Measurements from ENCODE around the gene DAD1. TPM values are rescaled to one million over a fixed set of nuclear protein-coding genes. Genes with fewer than 3 reads are reported as not detected.

Gene DAD1
- total and polyA plus RNA-seq, 7 donors, result 115 to 274 (median 160) TPM

DNA sequence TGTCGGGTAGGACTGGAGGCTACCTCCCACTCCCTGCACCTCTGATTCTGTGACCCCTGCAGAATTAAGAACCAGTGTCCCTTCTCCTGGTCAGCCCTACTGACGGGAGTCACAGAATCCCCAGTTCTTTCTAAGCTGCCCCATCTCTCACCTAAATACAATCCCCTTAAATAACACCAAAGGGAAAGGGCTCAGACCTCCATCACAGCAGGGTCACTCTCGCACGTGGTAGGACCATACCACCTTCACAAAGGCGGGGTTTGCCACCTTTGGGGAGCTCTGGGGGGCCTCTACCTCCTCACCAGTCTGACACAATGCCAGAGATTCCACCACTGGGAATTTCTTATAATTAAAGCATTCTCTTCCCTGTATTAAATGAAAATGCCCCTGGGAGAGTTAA, 35.6 kb downstream of the DAD1 start:
- Histone ChIP-seq H3K27me3 (no peaks in the 10 kb centered on the region), H3K4me3 (no peak overlapping the region), H3K4me1 (peaks cover 0 to 28% (median 19%) of the 10 kb centered on the region in 4 donors), H3K36me3 (no peaks in the 10 kb centered on the region), H3K9me3 (no peaks in the 10 kb centered on the region), H3K27ac (no peak overlapping the region)
- DNase-seq, result no peak
- WGBS, 2 donors, result 78 to 84% methylated on average over 5 of the region's 5 CpGs
- TF ChIP-seq, protein P1, sequence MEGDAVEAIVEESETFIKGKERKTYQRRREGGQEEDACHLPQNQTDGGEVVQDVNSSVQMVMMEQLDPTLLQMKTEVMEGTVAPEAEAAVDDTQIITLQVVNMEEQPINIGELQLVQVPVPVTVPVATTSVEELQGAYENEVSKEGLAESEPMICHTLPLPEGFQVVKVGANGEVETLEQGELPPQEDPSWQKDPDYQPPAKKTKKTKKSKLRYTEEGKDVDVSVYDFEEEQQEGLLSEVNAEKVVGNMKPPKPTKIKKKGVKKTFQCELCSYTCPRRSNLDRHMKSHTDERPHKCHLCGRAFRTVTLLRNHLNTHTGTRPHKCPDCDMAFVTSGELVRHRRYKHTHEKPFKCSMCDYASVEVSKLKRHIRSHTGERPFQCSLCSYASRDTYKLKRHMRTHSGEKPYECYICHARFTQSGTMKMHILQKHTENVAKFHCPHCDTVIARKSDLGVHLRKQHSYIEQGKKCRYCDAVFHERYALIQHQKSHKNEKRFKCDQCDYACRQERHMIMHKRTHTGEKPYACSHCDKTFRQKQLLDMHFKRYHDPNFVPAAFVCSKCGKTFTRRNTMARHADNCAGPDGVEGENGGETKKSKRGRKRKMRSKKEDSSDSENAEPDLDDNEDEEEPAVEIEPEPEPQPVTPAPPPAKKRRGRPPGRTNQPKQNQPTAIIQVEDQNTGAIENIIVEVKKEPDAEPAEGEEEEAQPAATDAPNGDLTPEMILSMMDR (IDR thresholded peaks at IDR 0.05), result no peak
- intact Hi-C loops (cut with DNase I), result loop anchor here (10.0 kb wide), 1 partner anchor 161 kb away; no protein-coding TSS in a partner anchor

DNA sequence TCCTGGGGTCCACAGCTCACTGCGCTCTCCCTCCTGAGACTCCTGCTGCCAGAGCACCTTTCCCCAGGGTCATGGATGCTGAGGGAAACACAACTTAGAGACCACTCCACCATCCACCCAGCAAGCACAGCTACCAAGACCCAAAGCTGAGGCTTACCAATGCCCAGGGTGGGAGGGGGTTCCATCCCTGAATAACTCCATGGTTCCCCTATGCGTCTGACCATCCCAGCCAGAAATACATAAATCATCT, 36.3 kb downstream of the DAD1 start:
- Histone ChIP-seq H3K4me1 (peaks cover 0 to 23% (median 16%) of the 10 kb centered on the region in 4 donors), H3K27me3 (no peaks in the 10 kb centered on the region), H3K36me3 (no peaks in the 10 kb centered on the region), H3K27ac (no peak overlapping the region), H3K9me3 (no peaks in the 10 kb centered on the region), H3K4me3 (no peak overlapping the region)
- DNase-seq, result no peak
- intact Hi-C loops (cut with DNase I), result loop anchor here (10.0 kb wide), 1 partner anchor 162 kb away; no protein-coding TSS in a partner anchor
- 93 to 94% methylated on average over 2 of the region's 2 CpGs for WGBS, 2 donors
- TF ChIP-seq, protein P1 (IDR thresholded peaks at IDR 0.05), result no peak
- no peak for TF ChIP-seq POLR2A (IDR thresholded peaks at IDR 0.05)
- no peak for TF ChIP-seq POLR2AphosphoS5 (IDR thresholded peaks at IDR 0.05)
- TF ChIP-seq EP300 (IDR thresholded peaks at IDR 0.05), result no peak

DNA sequence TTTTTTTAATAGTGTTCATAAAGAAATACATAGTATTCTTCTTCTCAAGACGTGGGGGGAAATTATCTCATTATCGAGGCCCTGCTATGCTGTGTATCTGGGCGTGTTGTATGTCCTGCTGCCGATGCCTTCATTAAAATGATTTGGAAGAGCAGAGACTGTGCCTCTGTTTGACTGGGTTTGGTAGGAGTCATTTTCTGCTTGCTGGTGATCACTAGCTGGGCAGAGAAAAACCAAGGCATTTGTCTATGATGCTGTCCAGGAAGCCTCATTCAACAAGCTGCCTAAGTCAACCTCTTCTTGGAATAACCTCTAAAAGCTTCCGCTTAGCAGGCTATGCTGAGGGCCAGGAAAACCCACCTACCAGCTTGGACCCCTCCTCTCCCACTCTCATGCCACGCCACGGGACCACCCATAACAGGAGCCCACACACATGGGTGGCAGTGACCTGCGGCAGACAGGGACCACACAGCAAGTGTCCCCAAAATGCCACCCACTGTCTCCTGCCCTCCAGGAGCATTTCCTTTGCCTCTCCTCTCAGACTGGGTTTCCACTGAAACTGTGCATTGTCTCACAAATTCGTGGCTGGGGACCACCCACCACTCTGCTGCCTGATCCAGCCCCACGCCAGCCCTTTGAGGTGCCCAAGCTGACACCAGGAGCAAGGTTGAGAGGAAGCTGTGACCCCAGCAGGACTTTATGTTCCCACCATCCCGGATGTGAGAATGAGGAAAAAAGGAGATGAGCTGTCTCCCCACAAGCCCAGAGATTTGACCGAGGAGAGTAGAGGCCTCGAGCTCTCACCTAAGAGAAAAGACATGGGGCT, 36.8 kb downstream of the DAD1 start:
- Histone ChIP-seq H3K4me3 (no peak overlapping the region), H3K27ac (no peak overlapping the region), H3K36me3 (no peaks in the 10 kb centered on the region), H3K4me1 (peaks cover 0 to 18% (median 11%) of the 10 kb centered on the region in 4 donors), H3K27me3 (no peaks in the 10 kb centered on the region), H3K9me3 (no peaks in the 10 kb centered on the region)
- intact Hi-C loops (cut with DNase I), result loop anchor here (10.0 kb wide), 1 partner anchor 163 kb away; no protein-coding TSS in a partner anchor
- TF ChIP-seq EP300 (IDR thresholded peaks at IDR 0.05) (no peak), POLR2A (IDR thresholded peaks at IDR 0.05) (no peak), POLR2AphosphoS5 (IDR thresholded peaks at IDR 0.05) (no peak)
- TF ChIP-seq, protein P1 (IDR thresholded peaks at IDR 0.05), result no peak
- DNase-seq, result no peak
- WGBS, 2 donors, result 78 to 83% methylated on average over 13 of the region's 13 CpGs

- no peak for DNase-seq
- peaks cover 0 to 11% (median 7%) of the 10 kb centered on the region in 4 donors for H3K4me1 ChIP-seq
- no peak overlapping the region for H3K4me3 ChIP-seq
- WGBS, 2 donors, result 44 to 50% methylated on average over 5 of the region's 5 CpGs
- H3K27me3 ChIP-seq, result no peaks in the 10 kb centered on the region
- TF ChIP-seq, protein P1 (IDR thresholded peaks at IDR 0.05), result no peak
- TF ChIP-seq POLR2A (IDR thresholded peaks at IDR 0.05), result no peak
- no peak for TF ChIP-seq POLR2AphosphoS5 (IDR thresholded peaks at IDR 0.05)
- no peak for TF ChIP-seq EP300 (IDR thresholded peaks at IDR 0.05)
- intact Hi-C loops (cut with DNase I), result loop anchor here (10.0 kb wide), 1 partner anchor 163 kb away; no protein-coding TSS in a partner anchor
- no peaks in the 10 kb centered on the region for H3K9me3 ChIP-seq
- H3K27ac ChIP-seq, result no peak overlapping the region
- H3K36me3 ChIP-seq, result no peaks in the 10 kb centered on the region
Observed at GRCh38 chr14:22551605-22551997, 37.4 kb downstream of the DAD1 start.

All from sigmoid colon (tissue), 7 donors.